AML-193 (cell line): ENCODE measurements around the gene ABCC10.
"Not testable (repeated sequence)": the region's sequence is repeated elsewhere in the genome, so short reads cannot be mapped to it uniquely, and the experiment has no call there.

Source experiments
- DNase-seq, 2 experiments: peaks; one replicate each; lab custom pipeline; 2025; lab: John Stamatoyannopoulos, UW

Gene ABCC10

GRCh38 chr6:43497689-43498088, 70.3 kb downstream of the ABCC10 start:
- DNase-seq: no peak

GRCh38 chr6:43498291-43498690, 71.0 kb downstream of the ABCC10 start:
- not testable (repeated sequence) for DNase-seq

- DNase-seq: no peak
These were observed 71.9 kb downstream of the ABCC10 start for GRCh38 chr6:43499028-43499815.
